ENCODE data around the gene GPR45. TPM values are rescaled to one million over a fixed set of nuclear protein-coding genes. Genes with fewer than 3 reads are reported as not detected.

GPR45 gene
- total and polyA plus RNA-seq, 9 of the 15 experiments (the other 6 are each of a cell fraction or from before 2014, with no cell fraction given) = not detected

- TF ChIP-seq ZNF512 (tag; IDR thresholded peaks at IDR 0.05) = no peak
- TF ChIP-seq THRA (IDR thresholded peaks at IDR 0.05) = no peak
- no peak for TF ChIP-seq CEBPG (CRISPR knock-in tag; IDR thresholded peaks at IDR 0.05)
- no peak for TF ChIP-seq CEBPG (tag; conservative IDR thresholded peaks at IDR 0.05 in 1 of 2, IDR thresholded peaks at IDR 0.05 in 1 of 2)
- no peak for TF ChIP-seq PYGO2 (tag; IDR thresholded peaks at IDR 0.05)
- TF ChIP-seq SNAPC5 (CRISPR knock-in tag; IDR thresholded peaks at IDR 0.05) = no peak
- no peak for TF ChIP-seq SMARCE1 (IDR thresholded peaks at IDR 0.05)
- TF ChIP-seq ARID4B (CRISPR knock-in tag; IDR thresholded peaks at IDR 0.05) = no peak
- no peak for TF ChIP-seq ZNF592 (IDR thresholded peaks at IDR 0.05)
- no peak for TF ChIP-seq NR2F6 (CRISPR knock-in tag; IDR thresholded peaks at IDR 0.05)
- no peak for TF ChIP-seq E2F1 (CRISPR knock-in tag; IDR thresholded peaks at IDR 0.05)
- no peak for TF ChIP-seq TFAM (CRISPR knock-in tag; conservative IDR thresholded peaks at IDR 0.05)
- TF ChIP-seq ZNF12 (CRISPR knock-in tag; IDR thresholded peaks at IDR 0.05) = no peak
- TF ChIP-seq SMAD1 (IDR thresholded peaks at IDR 0.05; ENCODE audit: low read depth, low read length, partially characterized antibody) = no peak
- TF ChIP-seq ZNF354B (CRISPR knock-in tag; IDR thresholded peaks at IDR 0.05) = no peak
Measured at GRCh38 chr2:105262651-105263091, 21.1 kb downstream of the GPR45 start (continued).

Measured in K562 (cell line).